Measurements from ENCODE around the gene TMEM17. TPM values are rescaled to one million over a fixed set of nuclear protein-coding genes. Genes with fewer than 3 reads are reported as not detected.

Gene TMEM17
- total RNA-seq, 1 experiment from 2014 or later = 3.3 TPM

DNA sequence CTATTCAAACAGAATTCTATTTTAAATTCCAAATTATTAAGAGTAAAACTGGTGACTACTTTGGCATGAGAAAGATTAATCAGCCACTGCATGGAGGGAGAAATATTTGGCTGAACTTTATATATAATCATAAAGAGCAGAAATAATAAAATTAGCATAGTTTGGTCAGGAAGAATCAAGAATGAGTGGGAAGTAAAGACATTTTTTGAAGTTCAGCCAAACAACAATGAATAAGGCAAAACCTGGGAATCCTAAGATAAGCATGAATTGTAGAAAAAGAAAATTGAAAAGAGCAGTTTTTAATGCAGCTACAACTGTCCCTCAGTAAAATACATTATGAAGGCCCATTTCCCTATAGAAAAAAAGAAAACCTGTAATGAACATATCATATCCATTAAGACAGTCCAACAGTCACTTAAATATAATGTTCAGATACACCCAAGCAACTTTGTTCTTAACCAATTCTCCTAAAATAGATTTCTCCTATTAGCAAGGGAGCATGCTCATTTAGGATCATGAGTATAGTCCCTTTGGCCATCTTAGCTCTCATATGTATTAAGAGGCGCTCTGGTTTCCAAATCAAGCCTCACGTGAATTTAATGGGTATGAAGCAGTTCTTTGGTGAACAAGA, 6.5 kb downstream of the TMEM17 start:
- H3K27ac Mint-ChIP-seq (ENCODE audit: unreplicated experiment) = no peak overlapping the region
- CTCF ChIA-PET = interaction anchor here (0.6 kb wide), 2 partner anchors 15 to 456 kb away, joined by 3 read pairs; no protein-coding TSS in a partner anchor

DNA sequence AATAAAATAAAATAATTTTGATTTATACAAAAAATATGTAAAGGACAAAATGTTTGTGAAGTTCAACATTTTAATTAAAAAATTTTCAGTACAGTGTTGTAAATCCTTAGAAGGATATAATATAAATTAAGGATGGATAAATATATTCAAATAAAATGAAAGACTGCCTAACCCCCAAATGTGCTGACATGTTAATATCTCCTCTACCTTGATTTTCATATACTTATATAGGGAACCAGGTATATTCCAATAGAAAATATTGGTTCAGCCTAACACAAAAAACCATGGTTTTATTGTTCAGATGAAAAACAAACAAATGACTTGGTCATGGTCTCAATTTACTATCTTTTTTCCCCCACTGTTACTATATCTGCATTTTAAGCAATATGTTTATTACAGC, 7.3 kb downstream of the TMEM17 start:
- Mint-ChIP-seq H3K27ac (ENCODE audit: unreplicated experiment) (no peak overlapping the region), H3K4me3 (ENCODE audit: low read depth, unreplicated experiment) (no peak overlapping the region), H3K4me1 (ENCODE audit: low read depth, unreplicated experiment) (peaks cover 12% of the 10 kb centered on the region), H3K27me3 (ENCODE audit: unreplicated experiment) (no peaks in the 10 kb centered on the region), H3K9me3 (ENCODE audit: low read depth, unreplicated experiment) (no peaks in the 10 kb centered on the region), H3K36me3 (ENCODE audit: insufficient read depth, unreplicated experiment) (no peaks in the 10 kb centered on the region)
- DNase-seq = no peak
- CTCF ChIA-PET = no interaction called here
- intact Hi-C loops (cut with micrococcal nuclease; ENCODE audit: unreplicated experiment) = no loop called here
- no TSS peak for BruUV-seq (replicated peaks)
- TF ChIP-seq, protein P1, sequence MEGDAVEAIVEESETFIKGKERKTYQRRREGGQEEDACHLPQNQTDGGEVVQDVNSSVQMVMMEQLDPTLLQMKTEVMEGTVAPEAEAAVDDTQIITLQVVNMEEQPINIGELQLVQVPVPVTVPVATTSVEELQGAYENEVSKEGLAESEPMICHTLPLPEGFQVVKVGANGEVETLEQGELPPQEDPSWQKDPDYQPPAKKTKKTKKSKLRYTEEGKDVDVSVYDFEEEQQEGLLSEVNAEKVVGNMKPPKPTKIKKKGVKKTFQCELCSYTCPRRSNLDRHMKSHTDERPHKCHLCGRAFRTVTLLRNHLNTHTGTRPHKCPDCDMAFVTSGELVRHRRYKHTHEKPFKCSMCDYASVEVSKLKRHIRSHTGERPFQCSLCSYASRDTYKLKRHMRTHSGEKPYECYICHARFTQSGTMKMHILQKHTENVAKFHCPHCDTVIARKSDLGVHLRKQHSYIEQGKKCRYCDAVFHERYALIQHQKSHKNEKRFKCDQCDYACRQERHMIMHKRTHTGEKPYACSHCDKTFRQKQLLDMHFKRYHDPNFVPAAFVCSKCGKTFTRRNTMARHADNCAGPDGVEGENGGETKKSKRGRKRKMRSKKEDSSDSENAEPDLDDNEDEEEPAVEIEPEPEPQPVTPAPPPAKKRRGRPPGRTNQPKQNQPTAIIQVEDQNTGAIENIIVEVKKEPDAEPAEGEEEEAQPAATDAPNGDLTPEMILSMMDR (IDR thresholded peaks at IDR 0.05; ENCODE audit: unreplicated experiment) = no peak

More for the DNA sequence above, 6.5 kb downstream of the TMEM17 start:
- Mint-ChIP-seq H3K36me3 (ENCODE audit: insufficient read depth, unreplicated experiment) (no peaks in the 10 kb centered on the region), H3K4me3 (ENCODE audit: low read depth, unreplicated experiment) (no peak overlapping the region), H3K4me1 (ENCODE audit: low read depth, unreplicated experiment) (peaks cover 12% of the 10 kb centered on the region), H3K9me3 (ENCODE audit: low read depth, unreplicated experiment) (no peaks in the 10 kb centered on the region), H3K27me3 (ENCODE audit: unreplicated experiment) (no peaks in the 10 kb centered on the region)
- intact Hi-C loops (cut with micrococcal nuclease; ENCODE audit: unreplicated experiment) = no loop called here
- no TSS peak for BruUV-seq (replicated peaks)
- TF ChIP-seq, protein P1 (IDR thresholded peaks at IDR 0.05; ENCODE audit: unreplicated experiment) = no peak
- DNase-seq = no peak

DNA sequence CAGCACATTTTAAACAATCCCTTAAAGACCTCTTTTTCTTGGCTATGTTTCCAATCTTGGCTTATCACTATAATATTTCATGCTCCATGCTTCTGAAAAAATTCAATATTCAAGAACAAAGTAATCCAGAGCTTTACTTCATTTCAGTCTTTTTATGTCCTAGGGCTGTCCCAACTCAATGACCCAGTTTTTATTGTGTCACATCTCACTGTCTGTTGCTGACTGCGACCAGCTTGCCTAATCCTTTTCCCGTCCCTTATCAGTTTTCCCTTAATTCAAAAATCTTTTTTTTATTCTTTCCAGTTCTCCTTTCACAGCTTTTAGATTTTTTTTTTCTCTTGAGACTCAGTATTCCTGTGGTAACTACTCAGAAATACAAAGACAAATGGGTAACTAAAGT, 10.2 kb downstream of the TMEM17 start:
- no peak overlapping the region for H3K4me3 Mint-ChIP-seq (ENCODE audit: low read depth, unreplicated experiment)
- no peaks in the 10 kb centered on the region for H3K36me3 Mint-ChIP-seq (ENCODE audit: insufficient read depth, unreplicated experiment)
- peaks cover under 1% of the 10 kb centered on the region for H3K4me1 Mint-ChIP-seq (ENCODE audit: low read depth, unreplicated experiment)
- DNase-seq = no peak
- no peaks in the 10 kb centered on the region for H3K9me3 Mint-ChIP-seq (ENCODE audit: low read depth, unreplicated experiment)
- CTCF ChIA-PET = no interaction called here
- TF ChIP-seq, protein P1 (IDR thresholded peaks at IDR 0.05; ENCODE audit: unreplicated experiment) = no peak
- intact Hi-C loops (cut with micrococcal nuclease; ENCODE audit: unreplicated experiment) = no loop called here
- no peaks in the 10 kb centered on the region for H3K27me3 Mint-ChIP-seq (ENCODE audit: unreplicated experiment)
- BruUV-seq (replicated peaks) = no TSS peak
- no peak overlapping the region for H3K27ac Mint-ChIP-seq (ENCODE audit: unreplicated experiment)

DNA sequence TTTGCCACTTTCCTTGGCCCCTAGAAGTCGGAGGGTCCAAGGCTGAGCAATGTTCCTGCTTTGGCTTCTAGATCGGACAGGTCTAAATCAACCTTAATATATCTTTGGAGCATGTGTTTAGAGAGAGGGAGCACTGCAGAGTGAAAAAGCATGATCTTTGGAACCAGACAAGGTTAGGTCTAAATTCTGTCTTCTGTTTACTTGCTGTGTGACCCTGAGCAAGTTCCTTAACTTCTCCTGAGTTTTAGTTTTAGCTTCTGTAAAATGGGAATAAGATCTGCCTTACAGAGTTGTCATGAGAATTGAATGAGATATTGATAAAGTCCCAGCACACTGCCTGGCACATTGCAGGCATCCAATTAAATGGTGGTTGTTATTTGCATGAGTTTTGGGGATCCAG, 13.9 kb downstream of the TMEM17 start:
- CTCF ChIA-PET = no interaction called here
- no peak for DNase-seq
- no TSS peak for BruUV-seq (replicated peaks)

More for the DNA sequence above, 13.9 kb downstream of the TMEM17 start:
- Mint-ChIP-seq H3K9me3 (ENCODE audit: low read depth, unreplicated experiment) (no peaks in the 10 kb centered on the region), H3K27me3 (ENCODE audit: unreplicated experiment) (no peaks in the 10 kb centered on the region), H3K4me1 (ENCODE audit: low read depth, unreplicated experiment) (no peaks in the 10 kb centered on the region), H3K27ac (ENCODE audit: unreplicated experiment) (no peak overlapping the region), H3K4me3 (ENCODE audit: low read depth, unreplicated experiment) (no peak overlapping the region), H3K36me3 (ENCODE audit: insufficient read depth, unreplicated experiment) (no peaks in the 10 kb centered on the region)
- intact Hi-C loops (cut with micrococcal nuclease; ENCODE audit: unreplicated experiment) = no loop called here
- TF ChIP-seq, protein P1 (IDR thresholded peaks at IDR 0.05; ENCODE audit: unreplicated experiment) = no peak

Measured in Calu3 (cell line).